ENCODE data around the gene TLE5. TPM values are rescaled to one million over a fixed set of nuclear protein-coding genes. Genes with fewer than 3 reads are reported as not detected.

Gene TLE5
- total and polyA plus RNA-seq, 10 of the 15 experiments (the other 5 are each of a cell fraction or from before 2014, with no cell fraction given), result 2.5 to 373 (median 154) TPM

- TF ChIP-seq, protein P1, sequence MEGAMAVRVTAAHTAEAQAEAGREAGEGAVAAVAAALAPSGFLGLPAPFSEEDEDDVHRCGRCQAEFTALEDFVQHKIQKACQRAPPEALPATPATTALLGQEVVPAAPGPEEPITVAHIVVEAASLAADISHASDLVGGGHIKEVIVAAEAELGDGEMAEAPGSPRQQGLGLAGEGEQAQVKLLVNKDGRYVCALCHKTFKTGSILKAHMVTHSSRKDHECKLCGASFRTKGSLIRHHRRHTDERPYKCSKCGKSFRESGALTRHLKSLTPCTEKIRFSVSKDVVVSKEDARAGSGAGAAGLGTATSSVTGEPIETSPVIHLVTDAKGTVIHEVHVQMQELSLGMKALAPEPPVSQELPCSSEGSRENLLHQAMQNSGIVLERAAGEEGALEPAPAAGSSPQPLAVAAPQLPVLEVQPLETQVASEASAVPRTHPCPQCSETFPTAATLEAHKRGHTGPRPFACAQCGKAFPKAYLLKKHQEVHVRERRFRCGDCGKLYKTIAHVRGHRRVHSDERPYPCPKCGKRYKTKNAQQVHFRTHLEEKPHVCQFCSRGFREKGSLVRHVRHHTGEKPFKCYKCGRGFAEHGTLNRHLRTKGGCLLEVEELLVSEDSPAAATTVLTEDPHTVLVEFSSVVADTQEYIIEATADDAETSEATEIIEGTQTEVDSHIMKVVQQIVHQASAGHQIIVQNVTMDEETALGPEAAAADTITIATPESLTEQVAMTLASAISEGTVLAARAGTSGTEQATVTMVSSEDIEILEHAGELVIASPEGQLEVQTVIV (IDR thresholded peaks at IDR 0.05; ENCODE audit: borderline replicate concordance, partially characterized antibody), result peak; percentile 22
- TF ChIP-seq EZH2 (IDR thresholded peaks at IDR 0.05; ENCODE audit: borderline replicate concordance, control insufficient read depth, low read depth, low read length) (no peak), TCF12 (IDR thresholded peaks at IDR 0.05; ENCODE audit: low read depth, low read length) (no peak), GABPA (IDR thresholded peaks at IDR 0.05; ENCODE audit: low read depth) (no peak), RBBP5 (conservative IDR thresholded peaks at IDR 0.05) (no peak), RELA (IDR thresholded peaks at IDR 0.05; ENCODE audit: borderline replicate concordance, partially characterized antibody) (peak; percentile 14), NBN (IDR thresholded peaks at IDR 0.05) (0 out of 2 replicates have a peak, but pooled peaks have one; percentile 42), WRNIP1 (IDR thresholded peaks at IDR 0.05; ENCODE audit: borderline replicate concordance, low read depth, low read length) (no peak), SMC3 (IDR thresholded peaks at IDR 0.05; ENCODE audit: borderline replicate concordance, low read length) (no peak), SIN3A (IDR thresholded peaks at IDR 0.05; ENCODE audit: low read depth, low read length) (no peak), FOXK2 (IDR thresholded peaks at IDR 0.05) (no peak), GATAD2B (conservative IDR thresholded peaks at IDR 0.05; ENCODE audit: low read depth) (peak; percentile 94), IKZF1 (conservative IDR thresholded peaks at IDR 0.05) (peak; percentile 76), MTA2 (IDR thresholded peaks at IDR 0.05; ENCODE audit: low read depth) (no peak)
- TF ChIP-seq, protein P2, sequence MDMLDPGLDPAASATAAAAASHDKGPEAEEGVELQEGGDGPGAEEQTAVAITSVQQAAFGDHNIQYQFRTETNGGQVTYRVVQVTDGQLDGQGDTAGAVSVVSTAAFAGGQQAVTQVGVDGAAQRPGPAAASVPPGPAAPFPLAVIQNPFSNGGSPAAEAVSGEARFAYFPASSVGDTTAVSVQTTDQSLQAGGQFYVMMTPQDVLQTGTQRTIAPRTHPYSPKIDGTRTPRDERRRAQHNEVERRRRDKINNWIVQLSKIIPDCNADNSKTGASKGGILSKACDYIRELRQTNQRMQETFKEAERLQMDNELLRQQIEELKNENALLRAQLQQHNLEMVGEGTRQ (IDR thresholded peaks at IDR 0.05; ENCODE audit: borderline replicate concordance, low read depth, low read length), result no peak
- TF ChIP-seq, protein P3, sequence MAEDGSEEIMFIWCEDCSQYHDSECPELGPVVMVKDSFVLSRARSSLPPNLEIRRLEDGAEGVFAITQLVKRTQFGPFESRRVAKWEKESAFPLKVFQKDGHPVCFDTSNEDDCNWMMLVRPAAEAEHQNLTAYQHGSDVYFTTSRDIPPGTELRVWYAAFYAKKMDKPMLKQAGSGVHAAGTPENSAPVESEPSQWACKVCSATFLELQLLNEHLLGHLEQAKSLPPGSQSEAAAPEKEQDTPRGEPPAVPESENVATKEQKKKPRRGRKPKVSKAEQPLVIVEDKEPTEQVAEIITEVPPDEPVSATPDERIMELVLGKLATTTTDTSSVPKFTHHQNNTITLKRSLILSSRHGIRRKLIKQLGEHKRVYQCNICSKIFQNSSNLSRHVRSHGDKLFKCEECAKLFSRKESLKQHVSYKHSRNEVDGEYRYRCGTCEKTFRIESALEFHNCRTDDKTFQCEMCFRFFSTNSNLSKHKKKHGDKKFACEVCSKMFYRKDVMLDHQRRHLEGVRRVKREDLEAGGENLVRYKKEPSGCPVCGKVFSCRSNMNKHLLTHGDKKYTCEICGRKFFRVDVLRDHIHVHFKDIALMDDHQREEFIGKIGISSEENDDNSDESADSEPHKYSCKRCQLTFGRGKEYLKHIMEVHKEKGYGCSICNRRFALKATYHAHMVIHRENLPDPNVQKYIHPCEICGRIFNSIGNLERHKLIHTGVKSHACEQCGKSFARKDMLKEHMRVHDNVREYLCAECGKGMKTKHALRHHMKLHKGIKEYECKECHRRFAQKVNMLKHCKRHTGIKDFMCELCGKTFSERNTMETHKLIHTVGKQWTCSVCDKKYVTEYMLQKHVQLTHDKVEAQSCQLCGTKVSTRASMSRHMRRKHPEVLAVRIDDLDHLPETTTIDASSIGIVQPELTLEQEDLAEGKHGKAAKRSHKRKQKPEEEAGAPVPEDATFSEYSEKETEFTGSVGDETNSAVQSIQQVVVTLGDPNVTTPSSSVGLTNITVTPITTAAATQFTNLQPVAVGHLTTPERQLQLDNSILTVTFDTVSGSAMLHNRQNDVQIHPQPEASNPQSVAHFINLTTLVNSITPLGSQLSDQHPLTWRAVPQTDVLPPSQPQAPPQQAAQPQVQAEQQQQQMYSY (CRISPR knock-in tag; IDR thresholded peaks at IDR 0.05), result no peak
- TF ChIP-seq, protein P4, sequence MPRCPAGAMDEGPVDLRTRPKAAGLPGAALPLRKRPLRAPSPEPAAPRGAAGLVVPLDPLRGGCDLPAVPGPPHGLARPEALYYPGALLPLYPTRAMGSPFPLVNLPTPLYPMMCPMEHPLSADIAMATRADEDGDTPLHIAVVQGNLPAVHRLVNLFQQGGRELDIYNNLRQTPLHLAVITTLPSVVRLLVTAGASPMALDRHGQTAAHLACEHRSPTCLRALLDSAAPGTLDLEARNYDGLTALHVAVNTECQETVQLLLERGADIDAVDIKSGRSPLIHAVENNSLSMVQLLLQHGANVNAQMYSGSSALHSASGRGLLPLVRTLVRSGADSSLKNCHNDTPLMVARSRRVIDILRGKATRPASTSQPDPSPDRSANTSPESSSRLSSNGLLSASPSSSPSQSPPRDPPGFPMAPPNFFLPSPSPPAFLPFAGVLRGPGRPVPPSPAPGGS (IDR thresholded peaks at IDR 0.05; ENCODE audit: borderline replicate concordance, insufficient read depth, low read depth, low read length, poor library complexity, severe bottlenecking), result no peak
- TF ChIP-seq, protein P5, sequence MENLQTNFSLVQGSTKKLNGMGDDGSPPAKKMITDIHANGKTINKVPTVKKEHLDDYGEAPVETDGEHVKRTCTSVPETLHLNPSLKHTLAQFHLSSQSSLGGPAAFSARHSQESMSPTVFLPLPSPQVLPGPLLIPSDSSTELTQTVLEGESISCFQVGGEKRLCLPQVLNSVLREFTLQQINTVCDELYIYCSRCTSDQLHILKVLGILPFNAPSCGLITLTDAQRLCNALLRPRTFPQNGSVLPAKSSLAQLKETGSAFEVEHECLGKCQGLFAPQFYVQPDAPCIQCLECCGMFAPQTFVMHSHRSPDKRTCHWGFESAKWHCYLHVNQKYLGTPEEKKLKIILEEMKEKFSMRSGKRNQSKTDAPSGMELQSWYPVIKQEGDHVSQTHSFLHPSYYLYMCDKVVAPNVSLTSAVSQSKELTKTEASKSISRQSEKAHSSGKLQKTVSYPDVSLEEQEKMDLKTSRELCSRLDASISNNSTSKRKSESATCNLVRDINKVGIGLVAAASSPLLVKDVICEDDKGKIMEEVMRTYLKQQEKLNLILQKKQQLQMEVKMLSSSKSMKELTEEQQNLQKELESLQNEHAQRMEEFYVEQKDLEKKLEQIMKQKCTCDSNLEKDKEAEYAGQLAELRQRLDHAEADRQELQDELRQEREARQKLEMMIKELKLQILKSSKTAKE (IDR thresholded peaks at IDR 0.05; ENCODE audit: low read depth, poor library complexity, severe bottlenecking), result no peak
These were observed 823 bp downstream of the TLE5 start (continued) for GRCh38 chr19:3061182-3062161.

Data from GM12878 (cell line).